ENCODE data around the gene MAML3. TPM values are rescaled to one million over a fixed set of nuclear protein-coding genes. Genes with fewer than 3 reads are reported as not detected.

Gene MAML3
- total and polyA plus RNA-seq, 2 of the 13 experiments (the other 11 are each of a cell fraction or from before 2014, with no cell fraction given) = 0.05 to 0.13 TPM

DNA sequence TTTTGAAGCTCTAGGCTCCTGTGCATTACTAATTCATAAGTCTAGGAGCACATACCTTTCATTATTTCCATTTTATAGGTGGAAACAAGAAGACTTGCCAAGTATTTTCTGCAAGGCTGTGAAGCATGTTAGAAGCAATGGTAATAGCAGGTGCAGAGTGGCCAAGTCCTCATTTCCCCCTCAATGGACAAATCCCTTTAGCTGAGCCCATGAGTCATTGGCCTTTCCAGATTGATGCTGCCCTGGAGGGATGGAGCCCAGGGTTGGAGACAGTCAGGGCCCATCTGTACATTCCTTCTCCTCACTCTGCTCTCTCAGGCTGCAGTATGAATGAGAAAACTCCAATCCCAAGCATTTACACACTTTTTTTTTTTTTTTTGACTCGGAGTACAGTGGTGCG, 481.8 kb downstream of the MAML3 start (continued):
- no peak for TF ChIP-seq RERE (CRISPR knock-in tag; IDR thresholded peaks at IDR 0.05; ENCODE audit: low read depth)
- TF ChIP-seq, protein P1, sequence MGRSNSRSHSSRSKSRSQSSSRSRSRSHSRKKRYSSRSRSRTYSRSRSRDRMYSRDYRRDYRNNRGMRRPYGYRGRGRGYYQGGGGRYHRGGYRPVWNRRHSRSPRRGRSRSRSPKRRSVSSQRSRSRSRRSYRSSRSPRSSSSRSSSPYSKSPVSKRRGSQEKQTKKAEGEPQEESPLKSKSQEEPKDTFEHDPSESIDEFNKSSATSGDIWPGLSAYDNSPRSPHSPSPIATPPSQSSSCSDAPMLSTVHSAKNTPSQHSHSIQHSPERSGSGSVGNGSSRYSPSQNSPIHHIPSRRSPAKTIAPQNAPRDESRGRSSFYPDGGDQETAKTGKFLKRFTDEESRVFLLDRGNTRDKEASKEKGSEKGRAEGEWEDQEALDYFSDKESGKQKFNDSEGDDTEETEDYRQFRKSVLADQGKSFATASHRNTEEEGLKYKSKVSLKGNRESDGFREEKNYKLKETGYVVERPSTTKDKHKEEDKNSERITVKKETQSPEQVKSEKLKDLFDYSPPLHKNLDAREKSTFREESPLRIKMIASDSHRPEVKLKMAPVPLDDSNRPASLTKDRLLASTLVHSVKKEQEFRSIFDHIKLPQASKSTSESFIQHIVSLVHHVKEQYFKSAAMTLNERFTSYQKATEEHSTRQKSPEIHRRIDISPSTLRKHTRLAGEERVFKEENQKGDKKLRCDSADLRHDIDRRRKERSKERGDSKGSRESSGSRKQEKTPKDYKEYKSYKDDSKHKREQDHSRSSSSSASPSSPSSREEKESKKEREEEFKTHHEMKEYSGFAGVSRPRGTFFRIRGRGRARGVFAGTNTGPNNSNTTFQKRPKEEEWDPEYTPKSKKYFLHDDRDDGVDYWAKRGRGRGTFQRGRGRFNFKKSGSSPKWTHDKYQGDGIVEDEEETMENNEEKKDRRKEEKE (IDR thresholded peaks at IDR 0.05) = no peak
- TF ChIP-seq PCBP2 (optimal IDR thresholded peaks at IDR 0.05; ENCODE audit: low read depth, low read length, poor library complexity, severe bottlenecking) = no peak
- TF ChIP-seq TBP (CRISPR knock-in tag; IDR thresholded peaks at IDR 0.05) = no peak
- no peak for TF ChIP-seq AGO1 (IDR thresholded peaks at IDR 0.05; ENCODE audit: low read depth, low read length, poor library complexity, severe bottlenecking)

Measured in HepG2 (cell line).